ELF-1 (cell line): ENCODE data around the gene OR2T5.
"Not testable (repeated sequence)": the region's sequence is repeated elsewhere in the genome, so short reads cannot be mapped to it uniquely, and the experiment has no call there.

ENCODE experiments used
- DNase-seq: peaks from one replicate; pipeline ENCODE4 v3.0.0-alpha.2; 2016; ENCODE audit warnings: low read depth, low spot score

Gene OR2T5

DNA sequence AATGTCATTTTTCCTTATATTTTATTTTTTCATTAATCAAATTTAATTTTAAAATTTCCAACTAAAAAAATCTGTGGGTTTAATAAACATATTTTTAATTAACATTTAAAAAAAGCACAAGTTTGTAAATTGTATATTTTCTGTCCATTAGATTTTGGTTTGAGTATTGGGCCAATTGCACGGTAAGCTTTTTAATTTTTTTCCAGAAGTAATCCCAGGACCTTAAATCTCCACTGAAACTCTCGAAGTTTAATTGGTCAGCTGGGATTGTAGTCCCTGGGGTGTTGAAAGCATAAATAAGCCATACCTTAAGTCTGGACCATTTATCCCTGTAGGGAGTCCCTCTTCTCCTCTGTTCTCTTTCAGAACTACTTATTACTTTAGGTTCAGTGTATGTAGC is 19.4 kb downstream of the OR2T5 start, which contains the start of gene OR2G6:
Gene OR2G6, plus strand, starts transcription at position 301 of the 400 bp plus-strand sequence. CDS start 13,574 bp downstream, outside the sequence.
- DNase-seq = not testable (repeated sequence)

GRCh38 chr1:248510217-248510616 is 21.8 kb downstream of the OR2T5 start:
- not testable (repeated sequence) for DNase-seq

- no peak for DNase-seq
Measured at GRCh38 chr1:248521856-248522255, 33.5 kb downstream of the OR2T5 start.

GRCh38 chr1:248537449-248537848 is 49.1 kb downstream of the OR2T5 start:
- not testable (repeated sequence) for DNase-seq
